ENCODE measurements around the gene SEL1L3.

The SEL1L3 gene

GRCh38 chr4:25767877-25768725 lies 94.7 kb downstream of the SEL1L3 start:
- no peak overlapping the region for H3K27ac Mint-ChIP-seq
- no peak overlapping the region for H3K4me3 Mint-ChIP-seq
- H3K27me3 Mint-ChIP-seq (ENCODE audit: low read depth): no peaks in the 10 kb centered on the region
- DNase-seq (ENCODE audit: low spot score): no peak
- H3K4me1 Mint-ChIP-seq (ENCODE audit: low read depth): no peaks in the 10 kb centered on the region
- H3K9me3 Mint-ChIP-seq: no peaks in the 10 kb centered on the region
- peaks cover 33% of the 10 kb centered on the region for H3K36me3 Mint-ChIP-seq (ENCODE audit: low read depth)

GRCh38 chr4:25760518-25761157 lies 102.2 kb downstream of the SEL1L3 start:
- peaks cover 58% of the 10 kb centered on the region for H3K36me3 Mint-ChIP-seq (ENCODE audit: low read depth)
- no peaks in the 10 kb centered on the region for H3K4me1 Mint-ChIP-seq (ENCODE audit: low read depth)
- no peak overlapping the region for H3K27ac Mint-ChIP-seq
- H3K4me3 Mint-ChIP-seq: no peak overlapping the region
- DNase-seq (ENCODE audit: low spot score): no peak
- no peaks in the 10 kb centered on the region for H3K9me3 Mint-ChIP-seq
- no peaks in the 10 kb centered on the region for H3K27me3 Mint-ChIP-seq (ENCODE audit: low read depth)

DNA sequence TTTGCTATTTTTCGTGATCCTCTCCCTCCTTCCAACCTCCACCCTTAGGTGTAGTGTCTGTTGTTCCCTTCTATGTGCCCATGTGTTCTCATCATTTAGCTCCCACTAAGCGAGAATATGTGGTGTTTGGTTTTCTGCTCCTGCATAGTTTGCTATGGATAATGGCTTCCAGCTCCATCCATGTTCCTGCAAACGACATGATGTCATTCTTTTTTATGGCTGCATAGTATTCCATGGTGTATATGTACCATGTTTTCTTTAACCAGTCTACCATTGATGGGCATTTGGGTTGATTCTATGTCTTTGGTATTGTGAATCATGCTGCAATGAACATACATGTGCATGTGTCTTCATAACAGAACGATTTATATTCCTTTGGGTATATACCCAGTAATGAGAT lies 102.7 kb downstream of the SEL1L3 start:
- no peak for DNase-seq (ENCODE audit: low spot score)
- no peaks in the 10 kb centered on the region for H3K4me1 Mint-ChIP-seq (ENCODE audit: low read depth)
- H3K36me3 Mint-ChIP-seq (ENCODE audit: low read depth): peaks cover 58% of the 10 kb centered on the region
- H3K27ac Mint-ChIP-seq: no peak overlapping the region
- H3K9me3 Mint-ChIP-seq: no peaks in the 10 kb centered on the region
- H3K4me3 Mint-ChIP-seq: no peak overlapping the region
- H3K27me3 Mint-ChIP-seq (ENCODE audit: low read depth): no peaks in the 10 kb centered on the region

DNA sequence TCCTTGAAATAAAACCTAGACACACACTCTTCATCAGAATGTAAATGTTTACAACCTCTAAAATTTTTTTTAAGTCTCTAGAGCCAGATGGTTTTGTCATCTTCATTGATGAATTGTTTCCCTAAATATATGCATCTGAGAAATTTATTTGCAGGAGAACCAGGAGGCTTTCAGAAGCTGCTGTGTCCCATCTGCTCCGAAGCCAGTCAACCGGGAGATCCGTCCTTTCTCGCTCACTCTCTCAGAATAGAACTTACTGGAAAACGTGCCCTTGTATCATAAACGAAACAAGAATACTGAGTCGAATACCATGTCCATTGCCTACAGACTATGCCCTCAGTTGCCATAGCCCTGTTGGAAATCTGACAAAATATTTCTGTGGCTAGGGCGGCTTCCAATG lies 103.7 kb downstream of the SEL1L3 start:
- H3K27ac Mint-ChIP-seq: no peak overlapping the region
- no peak for DNase-seq (ENCODE audit: low spot score)
- H3K27me3 Mint-ChIP-seq (ENCODE audit: low read depth): no peaks in the 10 kb centered on the region
- no peaks in the 10 kb centered on the region for H3K4me1 Mint-ChIP-seq (ENCODE audit: low read depth)
- no peak overlapping the region for H3K4me3 Mint-ChIP-seq
- H3K36me3 Mint-ChIP-seq (ENCODE audit: low read depth): peaks cover 52% of the 10 kb centered on the region
- H3K9me3 Mint-ChIP-seq: no peaks in the 10 kb centered on the region

DNA sequence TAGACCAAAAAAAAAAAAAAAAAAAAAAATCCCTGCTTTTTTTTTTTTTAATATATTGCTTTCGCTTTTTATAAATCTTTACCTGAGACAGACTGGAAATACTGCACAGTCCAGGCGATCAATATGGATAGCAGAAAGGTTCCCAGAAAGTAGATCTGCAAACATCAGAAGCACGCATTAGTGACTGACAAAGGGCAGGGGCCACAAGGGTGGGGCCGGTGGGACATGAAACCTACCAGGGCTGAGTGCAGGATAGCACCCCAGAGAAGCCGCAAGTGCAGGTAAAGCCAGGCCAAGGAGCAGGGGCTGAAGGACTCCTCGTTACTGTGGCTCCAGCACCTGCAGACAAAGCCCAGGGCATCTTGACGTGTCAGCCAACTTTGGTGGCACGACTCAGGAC lies 105.3 kb downstream of the SEL1L3 start:
- no peak for DNase-seq (ENCODE audit: low spot score)
- H3K36me3 Mint-ChIP-seq (ENCODE audit: low read depth): peaks cover 43% of the 10 kb centered on the region
- no peak overlapping the region for H3K27ac Mint-ChIP-seq
- H3K9me3 Mint-ChIP-seq: no peaks in the 10 kb centered on the region
- no peak overlapping the region for H3K4me3 Mint-ChIP-seq
- no peaks in the 10 kb centered on the region for H3K27me3 Mint-ChIP-seq (ENCODE audit: low read depth)
- H3K4me1 Mint-ChIP-seq (ENCODE audit: low read depth): no peaks in the 10 kb centered on the region

- no peak overlapping the region for H3K4me3 Mint-ChIP-seq
- H3K27ac Mint-ChIP-seq: no peak overlapping the region
- no peaks in the 10 kb centered on the region for H3K4me1 Mint-ChIP-seq (ENCODE audit: low read depth)
- peaks cover 35% of the 10 kb centered on the region for H3K36me3 Mint-ChIP-seq (ENCODE audit: low read depth)
- no peak for DNase-seq (ENCODE audit: low spot score)
- H3K27me3 Mint-ChIP-seq (ENCODE audit: low read depth): no peaks in the 10 kb centered on the region
- H3K9me3 Mint-ChIP-seq: no peaks in the 10 kb centered on the region
Observed at GRCh38 chr4:25756503-25756902, 106.3 kb downstream of the SEL1L3 start.

DNA sequence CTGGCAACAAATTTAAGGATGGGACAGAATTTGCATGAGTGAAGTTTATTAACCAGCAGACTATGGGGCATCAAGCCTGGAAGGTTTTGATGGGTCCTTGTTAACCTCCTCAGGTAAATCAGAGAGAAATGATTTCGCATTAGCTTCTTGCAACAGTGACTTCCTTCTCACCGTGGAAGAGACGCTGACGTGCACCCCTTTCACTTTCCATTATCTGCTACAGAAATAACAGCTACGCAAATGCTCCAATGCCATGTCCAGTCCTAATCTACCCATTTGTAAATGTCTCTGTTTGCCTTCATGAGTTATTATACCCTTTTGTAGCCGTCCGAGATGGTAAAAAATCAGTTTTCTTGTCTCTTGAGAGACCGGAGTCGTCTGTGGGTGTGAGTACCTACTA lies 106.9 kb downstream of the SEL1L3 start:
- no peak overlapping the region for H3K27ac Mint-ChIP-seq
- no peak overlapping the region for H3K4me3 Mint-ChIP-seq
- DNase-seq (ENCODE audit: low spot score): no peak
- H3K4me1 Mint-ChIP-seq (ENCODE audit: low read depth): no peaks in the 10 kb centered on the region
- H3K36me3 Mint-ChIP-seq (ENCODE audit: low read depth): peaks cover 39% of the 10 kb centered on the region
- no peaks in the 10 kb centered on the region for H3K27me3 Mint-ChIP-seq (ENCODE audit: low read depth)
- no peaks in the 10 kb centered on the region for H3K9me3 Mint-ChIP-seq

DNA sequence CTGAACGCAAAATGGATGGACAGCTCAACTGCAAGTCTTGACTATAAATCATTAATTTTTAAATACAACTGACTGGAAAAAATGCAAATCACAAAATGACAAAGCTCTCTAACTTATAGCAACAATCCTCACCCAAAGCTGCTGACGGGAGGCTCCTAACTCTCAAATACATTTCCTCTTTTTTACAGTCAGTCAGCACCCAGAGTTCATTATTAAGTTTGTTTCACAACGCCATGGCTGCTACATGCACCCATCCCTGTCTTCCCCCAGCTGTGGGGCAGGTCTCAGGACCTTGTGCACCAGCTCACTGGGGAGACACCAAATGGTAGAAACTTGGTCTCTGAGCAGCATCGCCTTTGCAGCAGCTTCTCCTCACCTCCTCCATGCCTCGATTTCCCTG lies 109.5 kb downstream of the SEL1L3 start:
- Mint-ChIP-seq H3K4me3 (no peak overlapping the region), H3K27ac (no peak overlapping the region), H3K27me3 (ENCODE audit: low read depth) (no peaks in the 10 kb centered on the region), H3K9me3 (no peaks in the 10 kb centered on the region), H3K36me3 (ENCODE audit: low read depth) (peaks cover 25% of the 10 kb centered on the region), H3K4me1 (ENCODE audit: low read depth) (no peaks in the 10 kb centered on the region)
- no peak for DNase-seq (ENCODE audit: low spot score)

- no peak for DNase-seq (ENCODE audit: low spot score)
- peaks cover 17% of the 10 kb centered on the region for H3K36me3 Mint-ChIP-seq (ENCODE audit: low read depth)
- H3K9me3 Mint-ChIP-seq: no peaks in the 10 kb centered on the region
- H3K4me3 Mint-ChIP-seq: no peak overlapping the region
- H3K27me3 Mint-ChIP-seq (ENCODE audit: low read depth): no peaks in the 10 kb centered on the region
- H3K27ac Mint-ChIP-seq: no peak overlapping the region
- no peaks in the 10 kb centered on the region for H3K4me1 Mint-ChIP-seq (ENCODE audit: low read depth)
Observed at GRCh38 chr4:25750874-25751273, 111.9 kb downstream of the SEL1L3 start.

- Mint-ChIP-seq H3K27ac (no peak overlapping the region), H3K9me3 (no peaks in the 10 kb centered on the region), H3K36me3 (ENCODE audit: low read depth) (peaks cover 11% of the 10 kb centered on the region), H3K27me3 (ENCODE audit: low read depth) (no peaks in the 10 kb centered on the region), H3K4me1 (ENCODE audit: low read depth) (no peaks in the 10 kb centered on the region), H3K4me3 (no peak overlapping the region)
- DNase-seq (ENCODE audit: low spot score): no peak
Observed at GRCh38 chr4:25749150-25749794, 113.5 kb downstream of the SEL1L3 start.

DNA sequence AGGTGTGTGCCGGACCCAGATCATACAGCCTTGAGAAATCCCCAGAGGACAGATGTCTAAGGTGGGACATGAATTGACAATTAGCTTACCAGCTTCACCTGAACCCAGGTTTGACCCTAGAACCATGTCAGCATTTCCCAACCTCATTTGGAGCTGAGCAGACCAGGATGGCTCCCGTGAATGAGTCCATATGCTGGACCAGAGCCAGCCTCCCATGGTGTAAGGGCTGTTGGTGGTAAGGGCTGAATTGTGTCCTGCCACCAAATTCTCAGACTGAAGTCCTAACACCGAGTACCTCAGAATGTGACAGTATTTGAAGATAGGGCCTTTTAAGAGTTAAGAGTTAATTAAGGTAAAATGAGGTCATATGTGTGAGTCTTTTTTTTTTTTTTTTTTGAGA lies 118.8 kb downstream of the SEL1L3 start:
- no peak for DNase-seq (ENCODE audit: low spot score)
- Mint-ChIP-seq H3K27me3 (ENCODE audit: low read depth) (no peaks in the 10 kb centered on the region), H3K4me1 (ENCODE audit: low read depth) (no peaks in the 10 kb centered on the region)

GRCh38 chr4:25729564-25729963 lies 133.2 kb downstream of the SEL1L3 start:
- no peaks in the 10 kb centered on the region for H3K4me1 Mint-ChIP-seq (ENCODE audit: low read depth)
- no peak overlapping the region for H3K27ac Mint-ChIP-seq
- no peak overlapping the region for H3K4me3 Mint-ChIP-seq
- no peaks in the 10 kb centered on the region for H3K27me3 Mint-ChIP-seq (ENCODE audit: low read depth)
- no peaks in the 10 kb centered on the region for H3K36me3 Mint-ChIP-seq (ENCODE audit: low read depth)
- H3K9me3 Mint-ChIP-seq: no peaks in the 10 kb centered on the region
- DNase-seq (ENCODE audit: low spot score): no peak

More for the DNA sequence above, 118.8 kb downstream of the SEL1L3 start:
- H3K9me3 Mint-ChIP-seq: no peaks in the 10 kb centered on the region
- H3K36me3 Mint-ChIP-seq (ENCODE audit: low read depth): no peaks in the 10 kb centered on the region
- no peak overlapping the region for H3K4me3 Mint-ChIP-seq
- H3K27ac Mint-ChIP-seq: no peak overlapping the region

GRCh38 chr4:25728886-25729285 lies 133.9 kb downstream of the SEL1L3 start:
- DNase-seq (ENCODE audit: low spot score): no peak
- Mint-ChIP-seq H3K36me3 (ENCODE audit: low read depth) (no peaks in the 10 kb centered on the region), H3K27me3 (ENCODE audit: low read depth) (no peaks in the 10 kb centered on the region), H3K4me3 (no peak overlapping the region), H3K9me3 (no peaks in the 10 kb centered on the region), H3K27ac (no peak overlapping the region), H3K4me1 (ENCODE audit: low read depth) (no peaks in the 10 kb centered on the region)

GRCh38 chr4:25727711-25728493 lies 134.9 kb downstream of the SEL1L3 start:
- Mint-ChIP-seq H3K27me3 (ENCODE audit: low read depth) (no peaks in the 10 kb centered on the region), H3K4me3 (no peak overlapping the region), H3K4me1 (ENCODE audit: low read depth) (no peaks in the 10 kb centered on the region), H3K9me3 (no peaks in the 10 kb centered on the region), H3K36me3 (ENCODE audit: low read depth) (no peaks in the 10 kb centered on the region), H3K27ac (no peak overlapping the region)
- DNase-seq (ENCODE audit: low spot score): no peak
